C4-2B (cell line): ENCODE data around the gene BLACAT1.
"Not testable (repeated sequence)": the region's sequence is repeated elsewhere in the genome, so short reads cannot be mapped to it uniquely, and the experiment has no call there.

Experiments used
- H3K27ac ChIP-seq: fragments of 450-650 bp; 2 replicates; pipeline ENCODE4 v1.5.1; 2017
- CTCF ChIP-seq: fragments of 450-650 bp; conservative IDR thresholded peaks from 2 replicates; pipeline ENCODE4 v1.5.1; 2017; ENCODE audit warnings: mild to moderate bottlenecking
- ZFX ChIP-seq: fragments of 450-650 bp; IDR thresholded peaks from 2 replicates; pipeline ENCODE4 v1.6.1; 2017

BLACAT1 gene

GRCh38 chr1:205410581-205411298 lies 45.1 kb downstream of the BLACAT1 start:
- no peak overlapping the region for H3K27ac ChIP-seq
- TF ChIP-seq CTCF (no peak), ZFX (no peak)

GRCh38 chr1:205407970-205408369 lies 47.9 kb downstream of the BLACAT1 start:
- no peak overlapping the region for H3K27ac ChIP-seq
- TF ChIP-seq ZFX, result no peak
- no peak for TF ChIP-seq CTCF

GRCh38 chr1:205406252-205406651 lies 49.6 kb downstream of the BLACAT1 start:
- H3K27ac ChIP-seq, result not testable (repeated sequence)
